HepG2 (cell line): ENCODE measurements around the gene GDAP1L1. TPM values are rescaled to one million over a fixed set of nuclear protein-coding genes. Genes with fewer than 3 reads are reported as not detected.

Experiments
- KMT2B ChIP-seq: IDR thresholded peaks from 2 replicates; pipeline ENCODE4 v1.6.1; 2016; ENCODE audit warnings: missing genetic modification reagents, missing compliant biosample characterization
- MTA1 ChIP-seq: sonication (generic); formaldehyde crosslinking; IDR thresholded peaks from 2 replicates; pipeline ENCODE4 v1.4.0; 2020; ENCODE audit warnings: missing genetic modification reagents, mild to moderate bottlenecking, borderline replicate concordance
- SRY ChIP-seq: sonication (generic); formaldehyde crosslinking; IDR thresholded peaks from 2 replicates; pipeline ENCODE4 v1.8.0; 2022; ENCODE audit warnings: mild to moderate bottlenecking, missing genetic modification reagents
- TCF7L2 ChIP-seq: IDR thresholded peaks from 2 replicates; pipeline ENCODE4 v1.6.1; 2011; ENCODE audit warnings: mild to moderate bottlenecking, low read depth, low read length, moderate library complexity
- ZNF274 ChIP-seq: sonication (generic); formaldehyde crosslinking; IDR thresholded peaks from 2 replicates; pipeline ENCODE4 v1.5.1; 2020; ENCODE audit warnings: mild to moderate bottlenecking, missing genetic modification reagents
- ZNF275 ChIP-seq: sonication (generic); formaldehyde crosslinking; IDR thresholded peaks from 2 replicates; pipeline ENCODE4 v1.8.0; 2022; ENCODE audit warnings: missing genetic modification reagents, mild to moderate bottlenecking, inconsistent platforms, borderline replicate concordance
- ZNF644 ChIP-seq: IDR thresholded peaks from 2 replicates; pipeline ENCODE4 v1.6.1; 2016; ENCODE audit warnings: low read depth
- ZNF646 ChIP-seq: sonication (generic); formaldehyde crosslinking; IDR thresholded peaks from 2 replicates; pipeline ENCODE4 v1.9.0; 2021; ENCODE audit warnings: mild to moderate bottlenecking, missing genetic modification reagents
- ZNF678 ChIP-seq: sonication (generic); formaldehyde crosslinking; IDR thresholded peaks from 2 replicates; pipeline ENCODE4 v1.4.0; 2020; ENCODE audit warnings: mild to moderate bottlenecking, missing genetic modification reagents
- polyA plus RNA-seq, 8 experiments: library from polyadenylated mRNA; depleted of rRNA in 3 of 8; stranded (reverse) in 7 of 8; unstranded in 1 of 8; fragments of >200 nt; fragmentation: Illumina TruSeq in 4 of 8; extraction: Trizol in 4 of 8; gene quantifications; 2 replicates each; pipeline versions ENCODE4 v1.2.1 to v1.2.3, GENCODE V29; 2011 to 2016; ENCODE audit warnings: low read depth in 4 of 8, missing spikeins in 1 of 8, mixed read lengths in 1 of 8; ENCODE audit not compliant: insufficient read depth in 1 of 8
- total RNA-seq, 5 experiments: library from RNA; depleted of rRNA; stranded (reverse); fragments of >200 nt; fragmentation: Illumina TruSeq; extraction: Trizol; gene quantifications; 2 replicates each; pipeline ENCODE4 v1.2.3, GENCODE V29; 2016; ENCODE audit warnings: low read depth in 1 of 5
- TF ChIP-seq, protein P1 (sequence below): sonication (generic); formaldehyde crosslinking; IDR thresholded peaks from 2 replicates; pipeline ENCODE4 v1.9.0; 2021; ENCODE audit warnings: missing genetic modification reagents, borderline replicate concordance
- TF ChIP-seq, protein P2 (sequence below): sonication (generic); formaldehyde crosslinking; IDR thresholded peaks from 2 replicates; pipeline ENCODE4 v1.5.0; 2020; ENCODE audit warnings: mild to moderate bottlenecking, missing genetic modification reagents
- TF ChIP-seq, protein P3 (sequence below): sonication (generic); formaldehyde crosslinking; IDR thresholded peaks from 2 replicates; pipeline ENCODE4 v1.8.0; 2022; ENCODE audit warnings: mild to moderate bottlenecking, missing genetic modification reagents, borderline replicate concordance

GDAP1L1 gene
- total and polyA plus RNA-seq, 2 of the 13 experiments (the other 11 are each of a cell fraction or from before 2014, with no cell fraction given) = 0.04 TPM; not detected in 1

DNA sequence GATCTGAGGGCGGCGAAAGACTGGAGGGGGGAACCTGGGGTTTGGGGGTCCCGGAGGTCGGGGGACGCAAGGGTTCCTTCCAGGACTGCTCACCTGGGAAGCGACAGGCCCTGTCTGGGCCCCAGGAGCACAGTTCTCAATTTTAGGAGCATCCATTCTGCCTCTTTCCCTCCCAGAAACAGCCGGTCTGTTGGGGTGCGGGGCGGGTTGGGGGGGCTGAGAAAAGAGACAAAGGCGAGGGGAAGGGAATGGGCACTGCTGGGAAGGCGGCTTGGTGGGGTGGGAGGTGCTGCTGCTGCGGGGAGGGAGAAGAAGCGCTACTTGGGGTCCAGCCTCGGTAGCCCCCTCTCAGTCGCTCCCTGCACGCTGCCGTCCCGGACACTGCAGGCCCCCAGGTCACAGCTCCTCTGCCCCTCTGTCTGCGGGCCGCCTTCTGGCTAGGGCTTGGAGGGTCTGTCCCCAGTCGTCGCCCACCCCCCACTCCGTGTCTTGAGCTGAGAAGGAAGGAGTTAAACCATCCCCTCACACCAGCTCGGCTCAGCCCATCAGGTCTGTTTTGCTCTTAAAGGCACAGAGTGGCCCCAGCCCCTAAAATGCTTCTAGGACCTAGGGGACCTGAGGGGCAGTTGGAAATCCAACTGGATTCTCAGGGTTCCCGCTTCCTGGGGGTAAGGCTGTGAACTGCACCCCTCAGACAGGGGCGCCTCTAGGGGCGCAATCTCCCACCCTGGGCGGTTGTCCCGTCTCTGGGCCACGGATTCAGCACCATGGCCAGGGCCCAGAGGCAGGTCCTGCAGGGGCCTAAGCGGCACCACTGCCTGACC lies 690 bp downstream of the GDAP1L1 start (continued):
- TF ChIP-seq, protein P1, sequence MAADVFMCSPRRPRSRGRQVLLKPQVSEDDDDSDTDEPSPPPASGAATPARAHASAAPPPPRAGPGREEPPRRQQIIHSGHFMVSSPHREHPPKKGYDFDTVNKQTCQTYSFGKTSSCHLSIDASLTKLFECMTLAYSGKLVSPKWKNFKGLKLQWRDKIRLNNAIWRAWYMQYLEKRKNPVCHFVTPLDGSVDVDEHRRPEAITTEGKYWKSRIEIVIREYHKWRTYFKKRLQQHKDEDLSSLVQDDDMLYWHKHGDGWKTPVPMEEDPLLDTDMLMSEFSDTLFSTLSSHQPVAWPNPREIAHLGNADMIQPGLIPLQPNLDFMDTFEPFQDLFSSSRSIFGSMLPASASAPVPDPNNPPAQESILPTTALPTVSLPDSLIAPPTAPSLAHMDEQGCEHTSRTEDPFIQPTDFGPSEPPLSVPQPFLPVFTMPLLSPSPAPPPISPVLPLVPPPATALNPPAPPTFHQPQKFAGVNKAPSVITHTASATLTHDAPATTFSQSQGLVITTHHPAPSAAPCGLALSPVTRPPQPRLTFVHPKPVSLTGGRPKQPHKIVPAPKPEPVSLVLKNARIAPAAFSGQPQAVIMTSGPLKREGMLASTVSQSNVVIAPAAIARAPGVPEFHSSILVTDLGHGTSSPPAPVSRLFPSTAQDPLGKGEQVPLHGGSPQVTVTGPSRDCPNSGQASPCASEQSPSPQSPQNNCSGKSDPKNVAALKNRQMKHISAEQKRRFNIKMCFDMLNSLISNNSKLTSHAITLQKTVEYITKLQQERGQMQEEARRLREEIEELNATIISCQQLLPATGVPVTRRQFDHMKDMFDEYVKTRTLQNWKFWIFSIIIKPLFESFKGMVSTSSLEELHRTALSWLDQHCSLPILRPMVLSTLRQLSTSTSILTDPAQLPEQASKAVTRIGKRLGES (CRISPR knock-in tag) = peak; percentile 98
- TF ChIP-seq, protein P2, sequence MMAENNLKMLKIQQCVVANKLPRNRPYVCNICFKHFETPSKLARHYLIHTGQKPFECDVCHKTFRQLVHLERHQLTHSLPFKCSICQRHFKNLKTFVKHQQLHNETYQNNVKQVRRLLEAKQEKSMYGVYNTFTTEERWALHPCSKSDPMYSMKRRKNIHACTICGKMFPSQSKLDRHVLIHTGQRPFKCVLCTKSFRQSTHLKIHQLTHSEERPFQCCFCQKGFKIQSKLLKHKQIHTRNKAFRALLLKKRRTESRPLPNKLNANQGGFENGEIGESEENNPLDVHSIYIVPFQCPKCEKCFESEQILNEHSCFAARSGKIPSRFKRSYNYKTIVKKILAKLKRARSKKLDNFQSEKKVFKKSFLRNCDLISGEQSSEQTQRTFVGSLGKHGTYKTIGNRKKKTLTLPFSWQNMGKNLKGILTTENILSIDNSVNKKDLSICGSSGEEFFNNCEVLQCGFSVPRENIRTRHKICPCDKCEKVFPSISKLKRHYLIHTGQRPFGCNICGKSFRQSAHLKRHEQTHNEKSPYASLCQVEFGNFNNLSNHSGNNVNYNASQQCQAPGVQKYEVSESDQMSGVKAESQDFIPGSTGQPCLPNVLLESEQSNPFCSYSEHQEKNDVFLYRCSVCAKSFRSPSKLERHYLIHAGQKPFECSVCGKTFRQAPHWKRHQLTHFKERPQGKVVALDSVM = 0 out of 2 replicates have a peak, but pooled peaks have one; percentile 42
- TF ChIP-seq, protein P3, sequence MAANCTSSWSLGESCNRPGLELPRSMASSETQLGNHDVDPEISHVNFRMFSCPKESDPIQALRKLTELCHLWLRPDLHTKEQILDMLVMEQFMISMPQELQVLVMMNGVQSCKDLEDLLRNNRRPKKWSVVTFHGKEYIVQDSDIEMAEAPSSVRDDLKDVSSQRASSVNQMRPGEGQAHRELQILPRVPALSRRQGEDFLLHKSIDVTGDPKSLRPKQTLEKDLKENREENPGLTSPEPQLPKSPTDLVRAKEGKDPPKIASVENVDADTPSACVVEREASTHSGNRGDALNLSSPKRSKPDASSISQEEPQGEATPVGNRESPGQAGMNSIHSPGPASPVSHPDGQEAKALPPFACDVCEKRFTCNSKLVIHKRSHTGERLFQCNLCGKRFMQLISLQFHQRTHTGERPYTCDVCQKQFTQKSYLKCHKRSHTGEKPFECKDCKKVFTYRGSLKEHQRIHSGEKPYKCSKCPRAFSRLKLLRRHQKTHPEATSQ = peak; percentile 35; the same call in 1 of the 2 replicates
- TF ChIP-seq SRY (CRISPR knock-in tag) (peak; percentile 100), ZNF678 (peak; percentile 99), ZNF644 (CRISPR knock-in tag) (peak; percentile 80), ZNF646 (CRISPR knock-in tag) (0 out of 2 replicates have a peak, but pooled peaks have one; percentile 58), MTA1 (CRISPR knock-in tag) (peak; percentile 74; the same call in 1 of the 2 replicates), ZNF274 (CRISPR knock-in tag) (peak; percentile 98), TCF7L2 (no peak), ZNF275 (peak; percentile 95; the same call in 1 of the 2 replicates), KMT2B (CRISPR knock-in tag) (peak; percentile 92)
